ENCODE measurements around the gene ZNF689. TPM values are rescaled to one million over a fixed set of nuclear protein-coding genes. Genes with fewer than 3 reads are reported as not detected.

The ZNF689 gene
- total RNA-seq = 4.9 and 5.8 TPM in 2 replicates

DNA sequence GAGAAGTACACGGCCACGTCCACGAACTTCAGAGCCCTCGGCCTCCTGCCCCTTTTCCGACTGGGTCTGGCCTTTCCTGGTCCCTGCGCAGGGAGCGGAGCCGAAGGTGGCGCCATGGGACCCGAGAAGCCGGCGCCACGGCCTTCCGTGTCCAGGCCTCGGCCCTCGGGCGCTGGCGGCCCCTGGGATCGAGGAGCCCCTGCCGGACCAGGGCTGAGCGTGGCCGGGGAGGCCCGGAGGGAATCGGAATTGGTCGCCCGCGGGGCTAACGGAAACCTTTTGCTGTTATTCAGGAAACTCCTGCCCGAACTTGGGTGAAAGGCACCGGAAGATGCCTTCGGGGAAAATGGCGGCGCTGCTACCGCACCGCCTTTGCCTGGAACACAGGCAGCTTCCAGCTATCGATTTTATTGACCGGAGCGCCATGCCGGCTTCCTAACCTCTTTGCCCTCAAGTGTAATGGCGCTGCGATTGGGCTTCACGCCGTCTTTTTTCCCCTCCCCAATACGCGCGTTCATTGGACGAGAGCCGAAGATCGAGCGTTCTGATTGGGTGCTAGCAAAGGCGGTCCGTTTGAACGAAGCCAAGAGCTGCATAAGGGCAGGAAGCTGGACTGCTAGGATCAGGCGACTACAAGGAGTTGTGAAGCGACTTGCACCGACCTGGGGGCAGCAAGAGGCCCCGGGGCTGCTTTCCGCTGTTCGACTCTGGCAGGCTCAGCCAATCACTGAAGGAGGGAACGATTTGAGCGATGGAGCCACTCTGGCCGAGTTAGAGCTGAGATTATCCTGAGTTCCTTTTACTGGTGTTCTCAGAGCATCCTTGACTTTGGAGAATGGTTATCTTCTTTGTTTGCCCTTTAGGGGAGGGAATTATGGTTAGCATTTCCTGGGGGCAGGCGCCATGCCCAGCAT is at the start of gene ZNF689:
Gene ZNF689, minus strand, starts transcription at position 464 of the 914 bp plus-strand sequence. Its CDS starts 348 bp downstream, at position 116.

GRCh38 chr16:30657866-30658730 is 47.9 kb upstream of the ZNF689 start, which contains the start of gene FBRS:
Gene FBRS, plus strand, starts transcription at chr16:30658431. Its CDS starts 1,088 bp downstream, at chr16:30659519.

DNA sequence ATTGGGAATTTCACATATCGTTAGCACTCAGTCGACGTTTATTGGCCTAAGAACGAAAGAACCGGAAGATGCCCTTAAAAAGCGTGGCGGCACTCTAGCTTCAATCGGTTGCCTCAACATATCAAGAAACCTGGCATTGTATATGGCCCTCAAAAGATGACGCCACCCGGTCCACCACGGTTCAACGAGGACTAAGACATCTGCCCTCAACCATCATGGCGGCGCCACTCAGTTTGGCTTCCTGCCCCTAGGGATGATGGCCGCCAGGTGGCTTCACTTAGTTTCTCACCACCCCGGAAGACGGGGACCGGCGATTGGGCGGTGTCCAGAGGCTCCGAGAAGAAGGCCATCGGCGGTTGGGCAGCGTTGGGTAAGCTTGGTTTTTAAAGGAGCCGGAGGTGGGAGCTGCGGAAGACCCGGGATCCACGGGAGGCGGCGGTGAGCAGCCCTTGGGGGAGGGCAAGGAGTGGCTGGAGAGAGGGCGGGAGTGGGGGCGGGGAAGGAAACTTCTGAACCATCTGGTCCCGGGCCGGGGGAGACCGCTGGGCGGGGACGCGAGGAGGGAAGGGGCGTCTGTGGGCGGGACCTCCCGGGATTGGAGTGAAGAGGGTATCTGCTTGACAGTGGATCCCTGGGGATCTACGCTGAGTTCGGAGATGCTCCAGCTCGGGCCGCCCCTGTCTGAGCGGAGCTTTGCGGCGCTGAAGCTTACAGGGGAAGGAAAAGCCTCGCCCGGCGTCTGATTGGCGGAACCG is 40.4 kb upstream of the ZNF689 start, which contains the start of gene PRR14:
Gene PRR14, plus strand, starts transcription at position 592 of the 755 bp plus-strand sequence. CDS start 686 bp downstream, outside the sequence.

DNA sequence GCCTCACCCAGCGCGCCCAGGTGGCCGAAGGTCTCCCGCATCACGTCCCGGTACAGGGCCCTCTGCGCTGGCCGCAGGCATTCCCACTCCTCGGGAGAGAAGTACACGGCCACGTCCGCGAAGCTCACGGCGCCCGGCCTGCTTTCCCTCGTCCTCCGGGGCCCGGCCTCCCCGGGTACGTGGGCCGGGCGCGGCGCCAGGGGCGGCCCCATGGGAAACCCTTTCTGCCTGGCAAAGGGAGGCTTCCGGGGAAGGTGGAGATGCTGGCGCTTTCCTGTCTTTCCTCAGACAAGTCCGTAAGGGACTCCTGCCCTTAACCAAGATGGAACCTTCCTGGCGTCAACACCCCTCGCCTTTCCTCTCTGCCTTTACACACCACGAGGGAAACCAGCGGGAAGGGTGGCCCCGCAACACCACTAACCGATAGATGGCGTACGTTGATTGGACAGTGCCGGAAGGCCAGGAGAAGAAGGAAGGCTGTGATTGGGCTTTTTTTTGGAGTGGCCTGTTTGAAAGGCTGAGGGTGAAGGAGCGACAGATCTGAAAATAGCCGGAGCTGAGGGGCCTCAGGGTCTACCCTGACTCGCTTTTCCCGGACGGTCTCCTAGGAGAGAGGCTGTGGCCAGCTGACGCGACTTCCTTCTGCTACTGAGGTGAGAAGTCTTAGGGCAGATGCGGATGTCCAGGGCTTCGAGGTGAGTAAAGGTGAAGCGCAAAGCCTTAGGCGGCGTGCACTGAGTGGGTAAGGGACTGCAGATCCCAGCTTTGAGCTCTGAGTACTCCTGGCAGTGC is 24.6 kb downstream of the ZNF689 start, which contains the start of gene ZNF785:
Gene ZNF785, minus strand, starts transcription at position 298 of the 792 bp plus-strand sequence. Its CDS starts 86 bp downstream, at position 212.

DNA sequence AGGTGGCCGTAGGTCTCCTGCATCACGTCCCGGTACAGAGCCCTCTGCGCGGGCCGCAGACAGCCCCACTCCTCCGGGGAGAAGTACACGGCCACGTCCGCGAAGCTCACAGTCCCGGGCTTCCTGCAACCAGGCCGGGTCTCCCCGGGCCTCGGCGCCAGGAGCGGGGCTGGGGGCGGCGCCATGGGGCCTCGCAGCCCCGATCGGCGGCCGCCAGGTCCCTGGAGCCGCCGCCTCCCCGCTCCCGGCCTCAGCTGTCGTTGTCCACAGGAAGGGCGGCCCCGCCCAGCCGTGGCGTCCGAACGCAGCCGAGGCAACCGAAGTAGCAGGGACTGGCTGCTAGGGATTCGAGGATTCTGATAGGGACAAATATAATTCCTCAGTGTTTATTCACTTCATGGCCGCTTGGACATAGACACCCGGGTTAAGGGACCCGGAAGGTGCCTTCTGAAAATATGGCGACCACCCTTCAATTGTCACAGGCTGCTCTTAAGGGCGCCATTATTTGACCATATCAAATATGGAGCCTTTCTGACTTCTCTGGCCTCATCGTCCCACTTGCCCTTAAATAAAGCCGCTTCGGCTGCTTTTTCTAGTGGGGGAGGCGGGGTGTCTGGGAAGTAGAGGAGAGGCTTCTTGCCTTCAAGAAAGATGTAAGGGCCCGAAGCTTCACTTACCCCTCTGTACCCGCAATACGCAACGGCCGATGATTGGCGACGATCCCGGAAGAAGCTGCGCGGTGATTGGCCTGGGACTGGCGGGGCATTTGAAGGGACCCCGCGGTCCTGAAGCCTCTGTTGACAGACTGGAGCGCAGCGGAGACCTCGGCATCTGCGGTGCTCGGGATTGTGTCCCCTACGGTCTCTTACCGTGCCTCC is 38.5 kb downstream of the ZNF689 start, which contains the start of gene ZNF688:
Gene ZNF688, minus strand, starts transcription at position 270 of the 878 bp plus-strand sequence. Its CDS starts 85 bp downstream, at position 185.

GRCh38 chr16:30557957-30558788 is 52.0 kb downstream of the ZNF689 start, which contains the start of gene ZNF764:
Gene ZNF764, minus strand, starts transcription at chr16:30558374. Its CDS starts 192 bp downstream, at chr16:30558182.

Other genes starting within 250 kb of the ZNF689 start
- 33.5 and 36.0 TPM in 2 replicates for gene TBC1D10B, start 239.9 kb downstream of the ZNF689 start, total RNA-seq
- gene MYL11, start 235.6 kb downstream of the ZNF689 start, total RNA-seq = not detected in 2 replicates
- not detected in 2 replicates for gene SEPTIN1, start 227.8 kb downstream of the ZNF689 start, total RNA-seq
- 5.2 and 6.7 TPM in 2 replicates for gene ZNF48, start 215.0 kb downstream of the ZNF689 start, total RNA-seq
- gene ZNF771, start 202.8 kb downstream of the ZNF689 start, total RNA-seq = 7.7 and 9.0 TPM in 2 replicates
- 44.7 and 66.1 TPM in 2 replicates for gene DCTPP1, start 180.4 kb downstream of the ZNF689 start, total RNA-seq
- 15.9 and 20.4 TPM in 2 replicates for gene SEPHS2, start 164.5 kb downstream of the ZNF689 start, total RNA-seq
- gene ITGAL, start 137.6 kb downstream of the ZNF689 start, total RNA-seq = not detected in 2 replicates
- 34.9 and 44.1 TPM in 2 replicates for gene ZNF768, start 83.8 kb downstream of the ZNF689 start, total RNA-seq
- gene ZNF747, start 75.5 kb downstream of the ZNF689 start, total RNA-seq = 5.7 and 7.0 TPM in 2 replicates
- 2.7 and 4.8 TPM in 2 replicates for gene ZNF764, start 52.0 kb downstream of the ZNF689 start, total RNA-seq
- 7.9 and 9.8 TPM in 2 replicates for gene ZNF688, start 38.7 kb downstream of the ZNF689 start, total RNA-seq
- 1.7 and 2.3 TPM in 2 replicates for gene ZNF785, start 24.7 kb downstream of the ZNF689 start, total RNA-seq
- 15.0 and 18.1 TPM in 2 replicates for gene PRR14, start 40.6 kb upstream of the ZNF689 start, total RNA-seq
- 16.9 and 21.7 TPM in 2 replicates for gene FBRS, start 48.0 kb upstream of the ZNF689 start, total RNA-seq
- 3.2 and 6.5 TPM in 2 replicates for gene SRCAP, start 88.8 kb upstream of the ZNF689 start, total RNA-seq
- 14.2 and 27.1 TPM in 2 replicates for gene PHKG2, start 138.0 kb upstream of the ZNF689 start, total RNA-seq
- 1.3 and 7.1 TPM in 2 replicates for gene CFAP119, start 151.7 kb upstream of the ZNF689 start, total RNA-seq
- 42.6 and 67.0 TPM in 2 replicates for gene RNF40, start 151.9 kb upstream of the ZNF689 start, total RNA-seq
- gene ZNF629, start 176.8 kb upstream of the ZNF689 start, total RNA-seq = 9.9 and 11.0 TPM in 2 replicates